Amygdala (tissue), 56 donors: ENCODE results near the gene SLC29A3.

Experiments used
- DNase-seq, 56 donors: peaks; one replicate each; lab custom pipeline; 2025; lab: John Stamatoyannopoulos, UW

The SLC29A3 gene

GRCh38 chr10:71297343-71297742, 21.7 kb upstream of the SLC29A3 start:
- DNase-seq, result no peak

DNA sequence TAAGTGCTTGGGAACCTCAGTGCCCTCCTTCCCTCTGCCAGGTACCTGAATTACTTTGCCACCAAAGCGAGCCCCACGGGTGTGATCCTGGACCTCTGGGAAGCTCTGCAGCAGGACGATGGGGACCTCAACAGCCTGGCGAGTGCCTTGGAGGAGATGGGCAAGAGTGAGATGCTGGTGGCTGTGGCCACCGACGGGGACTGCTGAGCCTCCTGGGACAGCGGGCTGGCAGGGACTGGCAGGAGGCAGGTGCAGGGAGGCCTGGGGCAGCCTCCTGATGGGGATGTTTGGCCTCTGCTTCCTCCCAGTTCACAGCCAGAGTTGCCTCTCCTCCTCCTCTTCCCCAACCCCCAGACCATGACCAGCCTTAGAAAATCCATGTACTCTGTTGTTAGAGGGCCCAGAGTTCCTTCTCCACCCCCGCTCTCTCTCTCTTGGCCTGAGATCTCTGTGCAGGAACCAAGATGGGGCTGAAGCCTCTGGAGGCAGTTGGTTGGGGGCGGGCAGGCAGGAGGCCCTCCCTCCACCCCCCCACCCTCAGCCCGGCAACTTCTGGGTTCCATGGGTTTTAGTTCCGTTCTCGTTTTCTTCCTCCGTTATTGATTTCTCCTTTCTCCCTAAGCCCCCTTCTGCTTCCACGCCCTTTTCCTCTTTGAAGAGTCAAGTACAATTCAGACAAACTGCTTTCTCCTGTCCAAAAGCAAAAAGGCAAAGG, 19.8 kb upstream of the SLC29A3 start:
- peak in 1 of 56 donors; percentile 16 for DNase-seq

DNA sequence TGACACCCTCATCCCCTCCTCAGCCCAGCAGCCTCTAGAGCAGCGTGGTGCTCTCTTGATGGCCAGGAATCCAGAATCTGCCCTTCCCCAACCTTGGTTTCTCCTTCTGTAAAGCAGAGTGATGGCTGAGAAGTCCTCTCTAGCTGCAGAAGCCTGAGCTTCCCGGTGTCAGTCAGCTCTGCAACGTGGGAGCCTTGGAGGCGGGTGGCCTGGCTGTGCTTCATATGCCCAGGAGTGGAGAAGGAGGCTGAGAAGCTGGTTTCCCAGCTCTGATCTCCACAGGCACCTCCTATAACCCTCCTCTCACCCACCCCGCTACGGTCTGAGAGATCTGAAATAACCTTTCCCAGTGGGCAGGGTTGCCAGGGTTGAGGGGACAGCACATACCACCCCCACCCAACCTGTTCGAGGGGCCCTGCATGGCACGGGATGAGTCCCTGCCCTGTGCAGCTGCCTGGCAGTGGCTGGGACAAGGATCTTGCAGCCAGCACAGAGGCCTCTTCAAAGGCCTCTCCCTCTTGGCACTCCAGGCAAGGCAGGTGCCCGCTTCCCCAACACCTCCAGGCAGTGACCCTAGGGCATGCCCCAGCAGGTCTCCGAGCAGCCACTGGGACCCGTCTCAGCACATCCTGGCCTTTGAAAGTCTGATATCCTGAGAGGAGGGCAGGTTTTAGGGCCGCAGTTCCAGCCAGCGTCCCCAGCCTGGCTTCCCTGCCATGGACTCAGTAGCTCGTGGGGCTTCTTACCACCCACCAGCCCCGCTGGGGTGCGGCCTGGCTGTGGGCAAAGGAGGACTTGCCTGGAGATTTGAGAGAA, 18.3 kb upstream of the SLC29A3 start:
- DNase-seq, result no peak

- no peak for DNase-seq
Measured at GRCh38 chr10:71301371-71301916, 17.6 kb upstream of the SLC29A3 start.

DNA sequence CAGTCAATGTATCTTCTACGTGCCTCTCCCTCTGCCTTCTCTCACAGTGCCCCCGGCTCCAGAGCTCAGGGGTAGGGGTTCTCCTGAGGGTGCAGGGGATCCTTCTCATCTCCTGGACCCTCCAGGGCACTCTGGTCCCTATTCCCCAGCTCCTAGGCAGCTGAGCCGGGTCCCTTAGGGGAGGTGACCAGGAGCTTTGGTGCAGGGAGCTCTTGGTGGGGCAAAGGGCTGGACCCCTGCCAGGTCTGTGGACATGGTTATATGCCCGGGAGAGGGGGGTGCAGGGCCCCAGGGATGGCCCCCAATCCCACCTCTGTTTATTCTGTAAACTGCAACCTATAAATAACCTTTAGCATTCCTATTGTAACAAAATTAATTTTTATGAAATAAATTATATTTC, 16.6 kb upstream of the SLC29A3 start:
- DNase-seq, result no peak

- DNase-seq, result peak in 1 of 56 donors; percentile 24
Measured at GRCh38 chr10:71302874-71303568, 16.0 kb upstream of the SLC29A3 start.

DNA sequence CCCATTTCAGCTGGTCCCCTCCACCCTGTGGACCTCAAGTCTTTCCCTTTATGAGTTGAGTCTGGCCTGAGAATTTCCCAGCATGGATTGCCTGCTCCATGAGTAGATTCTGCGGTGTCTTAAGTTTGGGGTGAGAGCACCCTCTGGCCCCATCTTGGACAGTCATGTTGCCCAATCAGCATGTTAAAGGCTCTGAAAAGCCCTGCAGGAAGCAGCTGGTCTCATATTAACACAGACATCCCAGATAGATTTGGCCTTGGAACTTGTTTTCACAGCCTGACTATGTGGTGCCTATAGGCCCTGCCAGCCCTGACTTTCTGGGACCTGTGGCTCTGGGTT, 15.5 kb upstream of the SLC29A3 start:
- DNase-seq, result no peak

DNA sequence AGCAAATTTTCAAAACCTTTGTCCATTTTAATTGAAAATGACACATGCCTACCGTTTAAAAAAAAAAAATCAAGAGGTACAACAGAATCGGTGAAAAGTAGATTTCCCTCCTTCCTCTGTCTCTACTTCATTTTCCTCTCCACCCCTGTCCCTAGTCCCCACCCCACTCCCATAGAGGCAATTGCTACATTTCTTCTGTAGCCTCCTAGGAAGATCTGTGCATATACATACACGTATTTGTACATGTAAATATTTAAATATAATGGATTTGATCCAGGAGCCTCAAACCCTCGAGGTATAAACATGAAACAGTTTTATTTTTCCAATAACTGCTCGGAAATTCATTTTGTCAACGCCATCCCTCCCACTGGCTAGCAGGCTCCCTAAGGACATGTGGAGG, 14.1 kb upstream of the SLC29A3 start:
- DNase-seq, result no peak

DNA sequence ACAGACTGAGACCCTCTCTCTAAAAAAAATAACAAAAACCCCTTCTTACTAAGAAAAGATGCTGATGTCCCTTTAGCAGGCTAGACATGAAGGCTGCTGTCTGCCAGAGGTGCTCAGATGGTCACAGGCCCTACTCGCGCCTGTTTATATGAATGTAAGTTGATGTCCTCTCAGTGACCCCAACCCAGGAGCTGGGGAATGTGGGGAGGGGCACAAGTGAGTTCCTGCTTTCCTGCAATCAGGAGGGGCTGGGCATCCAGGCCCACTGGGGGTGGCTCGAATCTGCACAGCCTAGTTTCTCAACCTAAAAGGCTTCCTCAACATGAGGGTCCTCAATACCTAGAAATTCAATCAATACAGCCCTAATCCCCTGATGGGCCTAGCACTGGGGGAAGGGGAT, 12.1 kb upstream of the SLC29A3 start:
- DNase-seq, result no peak

- DNase-seq, result peak in 1 of 56 donors; percentile 40
Measured at GRCh38 chr10:71307469-71308085, 11.5 kb upstream of the SLC29A3 start.

- no peak for DNase-seq
Measured at GRCh38 chr10:71308244-71308643, 10.8 kb upstream of the SLC29A3 start.

- no peak for DNase-seq
Measured at GRCh38 chr10:71308985-71309384, 10.1 kb upstream of the SLC29A3 start.

GRCh38 chr10:71309919-71310318, 9.1 kb upstream of the SLC29A3 start:
- no peak for DNase-seq

- DNase-seq, result no peak
Measured at GRCh38 chr10:71312220-71312619, 6.8 kb upstream of the SLC29A3 start.

GRCh38 chr10:71312811-71313789, 6.0 kb upstream of the SLC29A3 start:
- peak in 40 of 56 donors; percentile 12 to 83 (median 42) for DNase-seq

- peak in 34 of 56 donors; percentile 15 to 59 (median 36) for DNase-seq
Measured at GRCh38 chr10:71314028-71314693, 4.9 kb upstream of the SLC29A3 start.

DNA sequence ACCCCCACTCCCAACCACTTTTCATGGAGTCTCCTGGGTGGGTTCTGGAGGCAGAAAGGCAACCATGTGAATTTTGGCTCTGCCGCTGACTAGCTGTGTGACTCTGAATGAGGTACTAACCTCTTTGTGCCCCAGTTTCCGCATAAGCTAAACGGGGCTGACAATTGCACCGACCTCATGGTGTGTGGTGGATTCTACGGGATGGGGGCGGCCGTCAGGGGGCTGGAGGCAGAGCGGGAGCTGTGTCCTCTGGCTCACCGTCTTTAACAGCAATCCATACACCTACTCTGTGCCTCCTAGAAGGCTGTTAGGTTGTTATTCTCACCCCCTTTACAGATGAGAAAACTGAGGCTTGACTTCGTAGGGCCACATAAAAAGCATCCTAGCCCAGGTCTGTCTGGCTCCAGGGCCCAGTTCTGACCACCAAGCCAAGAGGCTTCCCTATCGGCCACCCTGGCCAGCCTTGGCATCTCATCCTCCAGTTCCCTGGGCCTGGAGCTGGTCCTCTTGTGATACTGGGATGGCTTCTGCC, 4.3 kb upstream of the SLC29A3 start:
- DNase-seq, result no peak

- DNase-seq, result no peak
Measured at GRCh38 chr10:71316056-71316785, 2.8 kb upstream of the SLC29A3 start.
